Ovary (tissue), 3 donors: ENCODE measurements around the gene FOXRED1.

Source experiments
- CTCF ChIP-seq, 3 donors: fragments of 450-650 bp in 2 of 3; fragments of 200-600 bp in 1 of 3; IDR thresholded peaks; one replicate each; pipeline versions ENCODE4 v1.5.1 to v1.8.0; 2016 to 2022; ENCODE audit warnings: antibody characterized with exemption in 3 of 3, mild to moderate bottlenecking in 1 of 3
- POLR2A ChIP-seq: fragments of 450-650 bp; IDR thresholded peaks from one replicate; pipeline ENCODE4 v1.6.1; 2017; ENCODE audit warnings: antibody characterized with exemption, mild to moderate bottlenecking, moderate library complexity
- donor health status: DM: no; HTN: no; CAD: no.

- TF ChIP-seq CTCF (IDR thresholded peaks at IDR 0.05), result no peak
- no peak for TF ChIP-seq POLR2A
Measured at GRCh38 chr11:126322996-126323395, 54.0 kb downstream of the FOXRED1 start.
